BE2C (cell line): ENCODE data around the gene ADAMTS2.

Source experiments
- DNase-seq: peaks from one replicate; pipeline ENCODE4 v3.0.0-alpha.2; 2020
- H3K27me3 ChIP-seq: fragments of 250-450 bp; sonication (Bioruptor Pico); 2 replicates; pipeline ENCODE4 v1.5.1; 2020; ENCODE audit warnings: mild to moderate bottlenecking
- H3K36me3 ChIP-seq: fragments of 250-450 bp; sonication (Bioruptor Pico); 2 replicates; pipeline ENCODE4 v1.5.1; 2020; ENCODE audit warnings: mild to moderate bottlenecking
- H3K4me1 ChIP-seq: fragments of 250-450 bp; sonication (Bioruptor Pico); 2 replicates; pipeline ENCODE4 v1.5.1; 2020
- H3K4me3 ChIP-seq: 2 replicates; pipeline ENCODE4 v1.5.1; 2011; ENCODE audit warnings: low read depth, low read length
- H3K9me3 ChIP-seq: fragments of 250-450 bp; sonication (Bioruptor Pico); 2 replicates; pipeline ENCODE4 v1.5.1; 2020
- CTCF ChIP-seq: IDR thresholded peaks from 2 replicates; pipeline ENCODE4 v1.5.1; 2012; ENCODE audit warnings: mild to moderate bottlenecking, low read depth, low read length

The ADAMTS2 gene

DNA sequence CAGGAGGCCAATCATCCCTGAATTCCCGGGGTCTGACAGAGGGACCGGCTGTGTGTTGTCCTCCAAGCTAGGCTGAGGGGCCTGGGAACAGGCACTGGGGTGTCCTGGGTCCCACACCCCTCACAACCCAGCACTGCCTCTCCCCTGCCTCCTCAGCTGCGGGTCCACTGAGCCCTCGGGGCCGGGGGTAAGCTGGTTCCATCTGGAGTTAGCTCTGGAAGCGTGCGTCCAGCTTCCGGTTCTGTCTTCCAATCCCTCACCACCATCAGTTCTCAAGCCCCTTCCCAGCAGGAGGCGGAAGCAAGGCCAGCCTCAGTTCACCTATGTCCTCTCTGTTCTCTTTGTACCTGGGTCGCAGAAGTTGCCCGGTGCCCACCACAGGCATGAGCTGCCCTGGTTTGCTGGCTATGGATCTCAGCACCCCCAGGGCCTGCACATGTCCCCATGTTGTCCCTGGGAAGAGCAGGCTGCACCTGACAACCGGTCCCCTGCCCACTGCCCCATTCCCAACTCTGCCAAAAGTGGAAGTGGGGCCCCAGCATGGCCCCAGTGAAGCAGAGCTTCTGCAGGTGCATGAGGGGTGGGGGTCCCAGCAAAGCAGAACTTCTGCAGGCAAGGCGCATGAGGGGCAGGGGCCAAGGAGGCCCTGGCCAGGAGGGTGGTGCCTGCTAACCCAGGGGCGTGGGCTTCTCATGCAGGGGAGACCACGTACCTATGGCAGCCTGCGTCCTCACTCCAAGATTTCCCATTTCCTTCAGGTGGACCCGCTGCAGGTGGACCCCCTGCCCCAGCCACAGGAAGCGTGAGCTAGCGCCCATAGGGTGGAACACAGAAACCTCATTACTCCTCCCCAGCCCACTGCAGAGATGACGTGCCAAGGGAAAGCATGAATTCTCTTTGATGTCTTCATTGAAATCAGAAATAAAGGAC lies 173.2 kb downstream of the ADAMTS2 start:
- Histone ChIP-seq H3K9me3 (no peaks in the 10 kb centered on the region), H3K36me3 (no peaks in the 10 kb centered on the region), H3K4me3 (no peak overlapping the region), H3K27me3 (no peaks in the 10 kb centered on the region), H3K4me1 (no peaks in the 10 kb centered on the region)
- peak; percentile 1 for DNase-seq
- no peak for TF ChIP-seq CTCF

DNA sequence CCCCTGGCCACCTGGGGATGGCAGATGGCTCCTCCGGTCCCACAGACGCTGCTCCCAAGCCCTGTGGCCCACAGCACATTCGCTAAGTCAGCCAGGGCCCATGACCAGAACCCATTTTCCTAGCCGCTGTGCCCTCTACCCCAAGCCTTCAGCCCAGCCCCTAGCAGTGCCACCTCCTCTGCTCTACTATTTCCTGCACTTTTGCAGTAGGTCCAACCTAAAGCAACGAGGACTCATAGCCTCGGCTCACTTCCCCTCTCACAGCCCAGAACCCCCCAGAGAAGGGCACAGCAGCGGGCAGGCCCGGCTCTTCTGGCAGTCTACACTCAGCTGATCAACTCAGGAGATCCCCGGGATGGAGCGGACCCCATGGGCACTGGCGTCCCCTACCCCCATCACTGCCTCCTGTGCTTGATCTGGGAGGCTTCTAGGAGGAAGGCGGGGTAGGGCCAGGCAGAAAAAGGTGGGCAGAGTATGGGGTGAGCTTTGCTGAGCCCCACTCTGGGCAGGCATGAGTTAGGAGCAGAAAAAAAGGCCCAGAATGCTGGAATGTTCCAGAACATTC lies 173.9 kb downstream of the ADAMTS2 start:
- DNase-seq = peak; percentile 6
- no peaks in the 10 kb centered on the region for H3K9me3 ChIP-seq
- H3K36me3 ChIP-seq = no peaks in the 10 kb centered on the region
- no peaks in the 10 kb centered on the region for H3K27me3 ChIP-seq
- no peaks in the 10 kb centered on the region for H3K4me1 ChIP-seq
- no peak for TF ChIP-seq CTCF
- no peak overlapping the region for H3K4me3 ChIP-seq

- H3K9me3 ChIP-seq = no peaks in the 10 kb centered on the region
- no peak for DNase-seq
- H3K36me3 ChIP-seq = no peaks in the 10 kb centered on the region
- H3K4me1 ChIP-seq = no peaks in the 10 kb centered on the region
- no peaks in the 10 kb centered on the region for H3K27me3 ChIP-seq
- H3K4me3 ChIP-seq = no peak overlapping the region
- no peak for TF ChIP-seq CTCF
Observed at GRCh38 chr5:179170606-179171005, 174.7 kb downstream of the ADAMTS2 start.

- H3K36me3 ChIP-seq = no peaks in the 10 kb centered on the region
- DNase-seq = no peak
- no peaks in the 10 kb centered on the region for H3K27me3 ChIP-seq
- no peaks in the 10 kb centered on the region for H3K9me3 ChIP-seq
- no peak for TF ChIP-seq CTCF
- no peaks in the 10 kb centered on the region for H3K4me1 ChIP-seq
- no peak overlapping the region for H3K4me3 ChIP-seq
Observed at GRCh38 chr5:179169836-179170235, 175.4 kb downstream of the ADAMTS2 start.

DNA sequence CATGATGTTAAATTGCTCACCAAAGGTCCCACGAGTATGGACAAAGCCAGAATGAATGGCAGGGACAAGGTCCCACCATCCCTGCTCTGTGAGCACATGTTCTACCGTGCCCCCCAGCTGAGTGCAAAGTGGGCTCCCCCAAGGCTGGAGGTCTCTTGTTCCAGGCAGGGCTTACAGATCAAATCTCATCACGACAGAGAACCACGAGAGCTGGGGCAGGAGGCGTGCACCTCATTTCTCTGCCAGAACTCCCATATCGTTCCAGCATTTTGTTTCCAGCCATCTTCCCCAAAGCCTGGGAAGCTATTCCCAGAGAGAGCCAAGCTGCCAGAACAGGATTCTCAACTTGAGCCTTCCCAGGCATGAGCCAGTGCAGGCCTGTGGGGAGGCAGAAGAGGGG lies 176.6 kb downstream of the ADAMTS2 start:
- H3K27me3 ChIP-seq = no peaks in the 10 kb centered on the region
- DNase-seq = no peak
- no peaks in the 10 kb centered on the region for H3K9me3 ChIP-seq
- no peaks in the 10 kb centered on the region for H3K36me3 ChIP-seq
- no peak overlapping the region for H3K4me3 ChIP-seq
- TF ChIP-seq CTCF = no peak
- H3K4me1 ChIP-seq = no peaks in the 10 kb centered on the region

DNA sequence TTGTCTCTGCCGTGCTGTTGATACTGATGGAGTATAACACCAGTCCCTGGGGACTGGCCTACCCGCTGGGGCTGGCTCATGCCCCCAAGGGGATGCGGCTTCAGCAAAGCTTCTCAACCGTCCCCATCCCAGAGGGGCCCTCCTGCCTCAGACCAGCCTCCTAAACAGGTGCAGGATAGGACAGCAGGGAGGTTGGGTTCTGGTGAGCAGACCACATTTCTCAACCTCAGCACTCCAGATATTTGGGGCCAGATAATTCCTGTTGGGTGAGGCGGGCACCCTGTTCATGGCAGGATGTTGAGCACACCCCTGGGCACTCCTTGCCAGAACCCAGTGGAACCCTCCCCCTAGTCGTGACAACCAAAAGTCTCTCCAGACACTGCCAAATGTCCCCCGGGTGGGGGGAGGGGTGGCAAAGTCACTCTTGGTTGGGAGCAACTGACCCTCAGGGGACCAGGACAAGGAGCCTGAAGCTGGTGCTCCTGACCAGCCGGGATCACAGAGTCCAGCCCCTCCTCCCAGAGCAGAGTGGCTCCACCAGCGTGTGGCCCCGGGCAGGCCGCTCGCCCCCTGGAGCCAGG lies 177.3 kb downstream of the ADAMTS2 start:
- H3K9me3 ChIP-seq = no peaks in the 10 kb centered on the region
- no peak for TF ChIP-seq CTCF
- H3K4me3 ChIP-seq = no peak overlapping the region
- no peaks in the 10 kb centered on the region for H3K27me3 ChIP-seq
- no peaks in the 10 kb centered on the region for H3K4me1 ChIP-seq
- no peaks in the 10 kb centered on the region for H3K36me3 ChIP-seq
- no peak for DNase-seq
